GM15510 (cell line): ENCODE results near the gene KLHL41.

Experiments
- POLR2A ChIP-seq: IDR thresholded peaks from 3 replicates; pipeline ENCODE4 v1.6.1; 2011; ENCODE audit warnings: borderline replicate concordance; ENCODE audit not compliant: insufficient read length; ENCODE audit errors: extremely low read depth

KLHL41 gene

DNA sequence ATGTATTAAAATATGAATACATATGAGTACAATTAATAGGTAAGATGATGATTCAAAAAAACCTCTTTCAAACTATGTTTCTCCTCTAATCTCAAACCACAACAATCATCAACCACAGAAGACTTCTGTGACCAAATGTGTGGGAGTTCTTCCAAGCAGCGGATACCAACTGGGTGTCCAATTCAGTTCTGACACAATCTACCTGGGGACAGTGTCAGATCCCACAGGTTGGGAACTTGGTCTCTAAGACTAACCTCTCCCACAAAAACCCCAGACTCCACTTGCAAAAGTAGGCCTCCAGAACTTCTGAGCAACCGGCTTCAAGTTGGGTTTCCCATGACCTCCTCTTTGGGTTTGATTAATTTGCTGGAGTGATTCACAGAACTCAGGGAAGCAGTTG, 37.3 kb downstream of the KLHL41 start:
- TF ChIP-seq POLR2A = no peak

GRCh38 chr2:169561364-169561763, 51.9 kb downstream of the KLHL41 start:
- no peak for TF ChIP-seq POLR2A

DNA sequence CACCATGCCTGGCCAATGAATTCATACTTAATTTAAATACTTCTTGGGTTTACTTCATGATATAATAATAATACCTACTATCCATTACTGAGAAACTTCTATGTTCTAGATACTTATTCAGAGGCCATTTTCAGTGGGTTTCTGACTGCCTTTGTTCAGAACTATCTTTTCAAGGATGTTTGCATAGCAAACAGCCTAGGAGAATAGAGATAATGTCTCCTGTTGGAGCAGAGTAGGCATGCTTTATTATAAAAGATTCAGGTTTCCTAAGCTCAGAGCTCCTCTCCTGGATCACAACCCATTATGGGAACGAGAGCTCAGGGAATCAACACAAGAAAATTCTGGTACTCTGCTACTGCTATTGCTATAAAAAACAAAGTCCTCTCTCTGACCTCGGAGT, 53.0 kb downstream of the KLHL41 start:
- TF ChIP-seq POLR2A = no peak

- no peak for TF ChIP-seq POLR2A
Measured at GRCh38 chr2:169565686-169566085, 56.2 kb downstream of the KLHL41 start.

GRCh38 chr2:169569948-169570347, 60.4 kb downstream of the KLHL41 start:
- no peak for TF ChIP-seq POLR2A

GRCh38 chr2:169571571-169571970, 62.1 kb downstream of the KLHL41 start:
- TF ChIP-seq POLR2A = no peak

DNA sequence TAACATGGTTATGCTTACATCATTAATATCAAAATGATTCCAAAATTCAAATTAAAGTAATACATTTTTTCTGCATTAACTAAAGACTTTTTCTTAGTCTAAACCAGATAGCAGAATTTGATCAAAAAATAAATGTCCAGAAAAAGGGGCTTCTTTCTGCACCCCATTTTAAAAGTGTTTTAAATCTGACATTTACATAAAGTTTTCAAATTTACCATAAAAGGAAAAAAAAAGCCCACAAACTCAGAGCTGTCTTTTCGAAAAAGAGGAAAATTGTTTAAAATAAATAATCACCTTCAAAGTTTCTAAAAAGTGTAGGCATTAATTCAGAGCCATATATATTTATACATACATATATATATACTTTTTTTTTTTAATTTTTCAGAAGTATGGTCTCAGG, 62.7 kb downstream of the KLHL41 start:
- TF ChIP-seq POLR2A = no peak

DNA sequence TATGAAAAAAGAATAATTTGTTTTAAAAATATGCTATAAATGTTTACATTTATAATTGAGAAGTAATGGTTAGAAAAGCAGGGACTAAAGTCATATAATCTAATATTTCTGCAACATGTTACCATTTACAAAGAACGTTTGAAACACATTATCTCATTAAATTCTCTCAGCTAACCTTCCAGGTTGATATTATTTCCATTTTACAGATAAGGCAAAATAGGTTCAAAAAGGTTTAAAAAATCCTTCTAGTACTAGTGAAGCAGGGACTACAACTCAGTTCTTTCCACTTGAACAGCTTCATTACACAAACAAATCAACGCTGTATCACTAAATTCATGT, 63.3 kb downstream of the KLHL41 start:
- TF ChIP-seq POLR2A = no peak

DNA sequence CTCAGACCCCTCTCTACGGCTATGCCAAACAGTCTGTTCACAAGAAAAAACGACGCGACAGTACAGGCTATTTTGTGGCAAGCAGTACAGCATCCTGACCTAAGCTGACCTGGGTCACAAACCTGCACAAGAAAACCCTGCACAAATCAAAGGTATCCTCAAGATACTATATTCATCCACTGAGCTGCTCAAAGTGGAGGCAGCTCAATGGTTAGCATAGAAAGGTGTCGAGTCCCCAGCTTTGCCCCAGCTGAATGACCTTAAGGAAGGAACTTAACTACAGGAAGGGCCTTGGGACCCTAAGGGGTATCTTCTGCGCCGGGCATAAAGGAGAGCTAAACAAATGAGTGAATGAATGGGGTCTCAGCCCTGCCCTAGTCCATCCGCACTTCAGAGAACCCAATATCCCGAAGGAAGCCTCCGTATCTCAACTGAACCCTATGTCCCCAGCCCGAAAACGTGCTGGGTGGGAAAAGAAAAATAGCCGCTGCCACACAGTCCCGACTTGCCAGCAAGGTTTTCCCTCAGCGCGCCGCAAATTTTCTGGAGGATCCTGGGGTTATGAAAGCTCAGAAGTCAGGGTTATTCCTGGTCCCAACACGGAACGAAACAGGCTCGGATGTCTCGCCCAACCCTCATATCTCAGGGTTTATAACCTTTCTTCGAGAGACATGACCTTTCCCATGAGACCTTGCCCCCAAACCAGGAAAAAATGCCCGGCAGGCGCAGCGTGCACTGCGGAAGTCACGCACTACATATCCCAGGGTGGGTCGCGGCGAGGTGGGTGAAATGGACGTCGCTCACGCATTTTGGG, 63.9 kb downstream of the KLHL41 start, which contains the start of gene FASTKD1:
TSS of gene FASTKD1 (minus strand) at position 706 of the 814 bp plus-strand sequence. CDS start 1,836 bp downstream, outside the sequence.
- TF ChIP-seq POLR2A = peak; percentile 63

GRCh38 chr2:169573974-169574299, 64.4 kb downstream of the KLHL41 start:
- no peak for TF ChIP-seq POLR2A
